Keratinocyte (primary cell): ENCODE data around the gene TECR. TPM values are rescaled to one million over a fixed set of nuclear protein-coding genes. Genes with fewer than 3 reads are reported as not detected.
"Not testable (repeated sequence)": the region's sequence is repeated elsewhere in the genome, so short reads cannot be mapped to it uniquely, and the experiment has no call there.

Experiments
- DNase-seq: peaks from one replicate; pipeline ENCODE4 v3.0.0-alpha.2; 2011; ENCODE audit warnings: low read depth, missing footprints, low spot score
- FAIRE-seq: peaks from 2 replicates; lab custom pipeline; 2011; peaks lifted over from hg19 to GRCh38; lab: Jason Lieb, UNC
- H2AFZ ChIP-seq: 2 replicates; pipeline ENCODE4 v1.6.0; 2012; ENCODE audit warnings: low read length, control low read depth, inconsistent platforms; ENCODE audit not compliant: control insufficient read depth
- H3K27ac ChIP-seq: 2 replicates; pipeline ENCODE4 v1.5.1; 2011; ENCODE audit warnings: low read length; ENCODE audit not compliant: control insufficient read depth, insufficient read depth
- H3K27me3 ChIP-seq: 3 replicates; pipeline ENCODE4 v1.6.0; 2011; ENCODE audit warnings: low read length; ENCODE audit not compliant: control insufficient read depth, insufficient read depth; ENCODE audit errors: extremely low read depth
- H3K36me3 ChIP-seq, 2 experiments: 2 replicates in 1 of 2; 3 replicates in 1 of 2; pipeline ENCODE4 v1.5.1; 2011; ENCODE audit warnings: low read length in 2 of 2, mild to moderate bottlenecking in 1 of 2; ENCODE audit not compliant: control insufficient read depth in 2 of 2, insufficient read depth in 2 of 2; ENCODE audit errors: extremely low read depth in 1 of 2
- H3K4me1 ChIP-seq: 3 replicates; pipeline ENCODE4 v1.5.1; 2011; ENCODE audit warnings: low read length; ENCODE audit not compliant: control insufficient read depth, insufficient read depth; ENCODE audit errors: extremely low read depth
- H3K4me2 ChIP-seq: 3 replicates; pipeline ENCODE4 v1.6.0; 2011; ENCODE audit warnings: low read depth, low read length; ENCODE audit not compliant: control insufficient read depth, insufficient read depth; ENCODE audit errors: extremely low read depth
- H3K4me3 ChIP-seq, 3 experiments: fragments of 200-600 bp in 1 of 3; sonication (generic) in 1 of 3; 2 replicates in 2 of 3; 3 replicates in 1 of 3; pipeline ENCODE4 v1.5.1; 2011 to 2016; ENCODE audit warnings: low read length in 3 of 3, mild to moderate bottlenecking in 3 of 3, control low read depth in 2 of 3, inconsistent platforms in 1 of 3, low read depth in 1 of 3, mixed read lengths in 1 of 3, mixed run types in 1 of 3, moderate library complexity in 1 of 3; ENCODE audit not compliant: control insufficient read depth in 2 of 3, insufficient read depth in 2 of 3; ENCODE audit errors: extremely low read depth in 1 of 3
- H3K79me2 ChIP-seq: 2 replicates; pipeline ENCODE4 v1.6.0; 2012; ENCODE audit warnings: low read length; ENCODE audit not compliant: control insufficient read depth, insufficient read depth
- H3K9ac ChIP-seq: 3 replicates; pipeline ENCODE4 v1.6.0; 2011; ENCODE audit warnings: low read length; ENCODE audit not compliant: control insufficient read depth, insufficient read depth; ENCODE audit errors: extremely low read depth
- H3K9me1 ChIP-seq: 3 replicates; pipeline ENCODE4 v1.6.0; 2011; ENCODE audit warnings: low read length; ENCODE audit not compliant: control insufficient read depth, insufficient read depth; ENCODE audit errors: extremely low read depth
- H3K9me3 ChIP-seq: 2 replicates; pipeline ENCODE4 v1.5.1; 2012; ENCODE audit warnings: low read depth, low read length; ENCODE audit not compliant: control insufficient read depth
- H4K20me1 ChIP-seq: 3 replicates; pipeline ENCODE4 v1.6.0; 2011; ENCODE audit warnings: low read length; ENCODE audit not compliant: control insufficient read depth, insufficient read depth; ENCODE audit errors: extremely low read depth
- EZH2 ChIP-seq: IDR thresholded peaks from one replicate; pipeline ENCODE4 v1.6.1; 2012; ENCODE audit warnings: inconsistent platforms, mild to moderate bottlenecking, low read length, moderate library complexity
- dilution Hi-C: fragments of 300-500 bp; cut with MboI; formaldehyde crosslinking; loops from one replicate; pipeline ENCODE4 v1.7.0; 2020; ENCODE audit warnings: low sequenced_read_pairs; ENCODE audit not compliant: extremely low pct_ligation_motif_present
- polyA plus RNA-seq, 5 experiments: library from polyadenylated mRNA; depleted of rRNA in 3 of 5; stranded (reverse) in 3 of 5; stranded (forward) in 1 of 5; unstranded in 1 of 5; fragments of >200 nt; gene quantifications; 1 replicate in 1 of 5; 2 replicates in 3 of 5; 3 replicates in 1 of 5; pipeline versions ENCODE4 v1.2.1 to v1.2.3, GENCODE V29; 2011 to 2012; ENCODE audit warnings: missing spikeins in 2 of 5, low read depth in 1 of 5, low replicate concordance in 1 of 5
- TF ChIP-seq, protein P1 (sequence below), 3 experiments: IDR thresholded peaks in 1 of 3; conservative IDR thresholded peaks in 1 of 3; optimal IDR thresholded peaks in 1 of 3; 2 replicates in 2 of 3; 3 replicates in 1 of 3; pipeline versions ENCODE3 to v1.5.1; 2011; ENCODE audit warnings: low read length in 3 of 3, mild to moderate bottlenecking in 3 of 3, moderate library complexity in 2 of 3, control low read depth in 1 of 3, inconsistent platforms in 1 of 3; ENCODE audit not compliant: insufficient read depth in 2 of 3; ENCODE audit errors: extremely low read depth in 1 of 3

The TECR gene
- polyA plus RNA-seq, 1 donor (not counting 4 experiments of a cell fraction or from before 2014, with no cell fraction given) = 92.3 TPM

DNA sequence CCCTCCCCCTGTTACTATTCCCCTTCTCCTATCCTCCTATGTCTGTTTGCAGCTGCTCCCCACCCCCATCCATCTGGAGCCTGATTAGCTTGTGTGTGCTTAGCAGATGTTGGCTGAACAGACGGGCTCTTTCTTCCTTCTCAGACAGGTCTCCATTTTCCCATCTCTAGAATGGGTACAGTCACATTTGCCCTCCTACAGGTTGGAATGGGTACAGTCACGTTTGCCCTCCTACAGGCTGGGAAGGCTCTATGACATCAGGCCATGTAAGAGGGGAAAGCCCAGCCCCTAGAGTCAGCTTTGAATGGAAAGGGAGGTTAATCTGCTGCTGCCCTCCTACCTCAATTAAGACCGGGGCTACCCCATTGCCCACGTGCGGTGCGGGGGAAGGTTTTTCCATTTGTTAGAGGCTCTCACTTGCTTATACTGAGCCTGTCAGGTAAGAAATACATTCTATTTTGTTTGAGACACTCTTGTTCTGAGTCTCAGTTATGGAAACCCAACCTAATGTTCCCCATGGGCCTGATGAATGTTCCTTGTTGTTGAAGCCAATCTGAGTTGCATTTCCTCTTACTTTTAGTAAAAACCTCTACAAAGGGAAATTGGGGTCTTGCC lies 51.3 kb downstream of the TECR start:
- no peaks in the 10 kb centered on the region for H3K79me2 ChIP-seq
- dilution Hi-C loops = no loop called here
- H3K36me3 ChIP-seq = no peaks in the 10 kb centered on the region
- H3K4me1 ChIP-seq = no peaks in the 10 kb centered on the region
- H3K27ac ChIP-seq = no peak overlapping the region
- H3K4me2 ChIP-seq = no peak overlapping the region
- no peak for DNase-seq
- no peaks in the 10 kb centered on the region for H3K27me3 ChIP-seq
- no peaks in the 10 kb centered on the region for H4K20me1 ChIP-seq
- H3K9ac ChIP-seq = no peak overlapping the region
- H3K4me3 ChIP-seq = no peak overlapping the region
- no peak overlapping the region for H2AFZ ChIP-seq
- H3K9me1 ChIP-seq = no peaks in the 10 kb centered on the region
- no peaks in the 10 kb centered on the region for H3K9me3 ChIP-seq
- no peak for FAIRE-seq
- TF ChIP-seq EZH2 = no peak
- TF ChIP-seq, protein P1, sequence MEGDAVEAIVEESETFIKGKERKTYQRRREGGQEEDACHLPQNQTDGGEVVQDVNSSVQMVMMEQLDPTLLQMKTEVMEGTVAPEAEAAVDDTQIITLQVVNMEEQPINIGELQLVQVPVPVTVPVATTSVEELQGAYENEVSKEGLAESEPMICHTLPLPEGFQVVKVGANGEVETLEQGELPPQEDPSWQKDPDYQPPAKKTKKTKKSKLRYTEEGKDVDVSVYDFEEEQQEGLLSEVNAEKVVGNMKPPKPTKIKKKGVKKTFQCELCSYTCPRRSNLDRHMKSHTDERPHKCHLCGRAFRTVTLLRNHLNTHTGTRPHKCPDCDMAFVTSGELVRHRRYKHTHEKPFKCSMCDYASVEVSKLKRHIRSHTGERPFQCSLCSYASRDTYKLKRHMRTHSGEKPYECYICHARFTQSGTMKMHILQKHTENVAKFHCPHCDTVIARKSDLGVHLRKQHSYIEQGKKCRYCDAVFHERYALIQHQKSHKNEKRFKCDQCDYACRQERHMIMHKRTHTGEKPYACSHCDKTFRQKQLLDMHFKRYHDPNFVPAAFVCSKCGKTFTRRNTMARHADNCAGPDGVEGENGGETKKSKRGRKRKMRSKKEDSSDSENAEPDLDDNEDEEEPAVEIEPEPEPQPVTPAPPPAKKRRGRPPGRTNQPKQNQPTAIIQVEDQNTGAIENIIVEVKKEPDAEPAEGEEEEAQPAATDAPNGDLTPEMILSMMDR (optimal IDR thresholded peaks at IDR 0.05 in 1 of 3, IDR thresholded peaks at IDR 0.05 in 1 of 3, conservative IDR thresholded peaks at IDR 0.05 in 1 of 3; ENCODE audit: extremely low read depth in 1 of 3, insufficient read depth in 2 of 3, low read length in 3 of 3) = no peak

DNA sequence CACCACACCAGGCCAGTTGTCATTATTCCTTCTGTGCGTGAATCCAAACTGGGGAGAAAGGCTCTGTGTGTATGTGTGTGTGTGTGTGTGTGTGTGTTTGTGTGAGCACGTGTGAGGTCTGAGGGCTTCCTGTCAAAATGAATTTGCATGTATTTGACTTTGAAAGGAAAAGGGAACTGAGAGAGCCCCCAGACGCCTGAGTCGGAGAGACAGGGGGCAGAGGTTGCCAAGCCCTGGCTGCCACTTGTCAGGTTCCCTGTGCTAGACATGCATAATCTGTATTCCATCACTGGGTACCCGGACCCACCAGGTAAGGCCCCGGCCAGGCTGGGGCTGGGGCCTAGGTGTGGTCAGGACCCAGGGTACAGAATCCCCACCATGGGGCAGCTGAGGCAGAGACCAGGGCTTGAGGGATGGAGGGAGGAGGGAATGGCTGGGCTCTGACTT lies 53.5 kb downstream of the TECR start, which contains the start of gene CLEC17A:
Gene CLEC17A (plus strand): TSS at position 191 of the 447 bp plus-strand sequence. CDS start 77 bp downstream, at position 268.
- TF ChIP-seq, protein P1 (optimal IDR thresholded peaks at IDR 0.05 in 1 of 3, IDR thresholded peaks at IDR 0.05 in 1 of 3, conservative IDR thresholded peaks at IDR 0.05 in 1 of 3; ENCODE audit: extremely low read depth in 1 of 3, insufficient read depth in 2 of 3, low read length in 3 of 3) = no peak
- TF ChIP-seq EZH2 = no peak
- no peak for FAIRE-seq
- dilution Hi-C loops = no loop called here

DNA sequence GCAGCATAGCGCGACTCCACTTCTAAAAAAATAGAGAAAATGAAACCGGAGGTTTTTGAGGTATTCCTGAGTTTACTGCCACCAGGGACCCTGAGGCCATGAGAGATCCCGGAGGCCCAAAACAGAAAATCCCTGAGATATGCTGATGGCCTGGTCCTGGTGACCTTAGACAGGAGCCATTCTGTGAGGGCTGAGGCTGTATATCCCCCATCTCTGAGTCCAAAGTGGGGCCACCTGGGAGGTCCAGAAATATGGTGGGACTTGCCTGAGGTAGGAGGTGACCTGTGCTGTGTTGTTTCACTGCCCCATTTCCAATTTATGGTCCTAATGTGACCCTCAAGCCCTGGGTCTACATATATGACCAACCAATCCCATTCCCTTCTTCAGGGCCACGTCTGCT lies 55.0 kb downstream of the TECR start:
- H4K20me1 ChIP-seq, FAIRE-seq, H2AFZ ChIP-seq, H3K79me2 ChIP-seq, H3K27ac ChIP-seq, H3K4me1 ChIP-seq, H3K4me3 ChIP-seq, H3K36me3 ChIP-seq, H3K9me3 ChIP-seq, H3K9ac ChIP-seq, DNase-seq, H3K9me1 ChIP-seq, H3K27me3 ChIP-seq, H3K4me2 ChIP-seq, dilution Hi-C loops: not testable (repeated sequence)

More for the DNA sequence above, 53.5 kb downstream of the TECR start, which contains the start of gene CLEC17A:
- no peaks in the 10 kb centered on the region for H3K36me3 ChIP-seq
- H3K79me2 ChIP-seq = no peaks in the 10 kb centered on the region
- H3K4me1 ChIP-seq = no peaks in the 10 kb centered on the region
- H3K9me1 ChIP-seq = no peaks in the 10 kb centered on the region
- no peak within 1 kb of the TSS for H3K4me3 ChIP-seq
- no peak within 1 kb of the TSS for H3K9ac ChIP-seq
- H3K27ac ChIP-seq = no peak within 1 kb of the TSS
- H3K27me3 ChIP-seq = no peaks in the 10 kb centered on the region
- H3K9me3 ChIP-seq = no peaks in the 10 kb centered on the region
- no peak within 1 kb of the TSS for H2AFZ ChIP-seq
- H4K20me1 ChIP-seq = no peaks in the 10 kb centered on the region
- H3K4me2 ChIP-seq = no peak within 1 kb of the TSS
- no peak for DNase-seq

DNA sequence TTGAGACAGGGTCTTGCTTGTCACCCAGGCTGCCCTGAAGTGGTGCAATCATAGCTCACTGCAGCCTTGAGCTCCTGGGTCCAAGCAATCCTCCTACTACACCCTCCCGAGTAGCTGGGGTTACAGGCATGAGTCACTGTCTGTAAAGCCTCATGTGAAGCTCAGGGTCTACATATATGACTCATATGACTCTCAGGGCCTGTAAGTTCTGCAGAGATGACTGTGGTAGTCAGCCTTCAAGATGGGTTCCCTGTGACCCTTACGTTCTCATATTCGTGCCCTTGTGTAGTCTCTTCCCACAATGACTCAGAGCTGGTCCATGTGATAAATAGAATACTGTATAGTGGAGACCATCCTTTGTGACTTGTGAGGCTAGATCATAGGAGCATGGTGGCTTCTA lies 55.8 kb downstream of the TECR start:
- H4K20me1 ChIP-seq, FAIRE-seq, H3K79me2 ChIP-seq, H3K9me3 ChIP-seq, H3K9me1 ChIP-seq, H3K4me1 ChIP-seq, H3K27me3 ChIP-seq, H3K4me2 ChIP-seq, DNase-seq, dilution Hi-C loops, H3K36me3 ChIP-seq, H3K4me3 ChIP-seq, H2AFZ ChIP-seq, H3K27ac ChIP-seq, H3K9ac ChIP-seq: not testable (repeated sequence)
